GM10847 (cell line): ENCODE results near the gene MORN1.
A peak's percentile ranks its signal among the peaks of the same experiment; 100 is the strongest.

Experiments used
- POLR2A ChIP-seq: IDR thresholded peaks from 2 replicates; pipeline ENCODE4 v1.6.1; 2011; ENCODE audit not compliant: insufficient read length; ENCODE audit errors: extremely low read depth

Gene MORN1

GRCh38 chr1:2391041-2391930 lies at the start of gene MORN1, which contains the start of gene RER1:
Gene MORN1, minus strand, starts transcription at chr1:2391554. Its CDS starts 21 bp downstream, at chr1:2391533.
Gene RER1, plus strand, starts transcription at chr1:2391841. Its CDS starts 3,950 bp downstream, at chr1:2395791.
- peak; percentile 85 for TF ChIP-seq POLR2A

- TF ChIP-seq POLR2A: no peak
Measured at GRCh38 chr1:2439369-2439768, 48.0 kb upstream of the MORN1 start.

DNA sequence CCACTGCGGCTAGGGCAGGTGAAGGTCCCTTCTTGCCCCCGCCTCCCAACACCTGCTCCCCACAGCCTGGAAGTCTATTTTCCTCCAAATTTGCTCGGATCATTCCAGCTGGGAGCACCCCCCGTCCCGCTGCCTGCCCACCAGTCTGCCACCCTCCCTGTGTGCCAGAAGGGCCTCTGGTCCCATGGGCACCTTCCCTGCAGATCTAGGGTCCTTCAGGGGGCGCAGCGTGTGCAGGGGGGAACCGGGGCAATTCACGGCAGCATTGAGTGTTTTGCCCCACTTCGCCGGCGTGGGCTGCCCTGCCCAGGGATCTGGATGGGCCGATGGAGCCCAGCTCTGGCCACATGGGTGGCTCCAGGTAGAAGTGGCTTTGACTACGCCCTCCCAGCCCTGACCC lies 47.3 kb upstream of the MORN1 start:
- TF ChIP-seq POLR2A: no peak

DNA sequence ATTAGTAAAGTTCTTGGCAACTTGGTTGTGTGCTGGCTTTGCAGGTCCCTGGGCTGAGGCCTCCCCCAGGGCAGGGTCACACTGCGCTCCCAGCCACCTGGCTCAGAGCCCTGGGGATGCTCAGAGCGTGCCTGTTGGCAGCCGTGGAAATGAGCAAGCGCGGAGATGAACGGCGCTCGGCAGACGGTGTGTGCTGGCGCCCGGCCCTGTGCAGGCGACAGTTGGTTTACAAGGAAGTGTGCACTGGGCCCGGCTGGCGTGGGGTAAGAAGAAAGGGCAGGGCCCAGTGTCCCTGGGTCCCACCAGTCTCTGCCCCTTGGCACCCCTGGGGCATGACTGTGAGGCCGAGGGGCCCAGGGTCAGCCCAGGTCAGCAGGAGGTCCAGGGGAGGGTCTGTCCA lies 46.7 kb upstream of the MORN1 start:
- TF ChIP-seq POLR2A: no peak

GRCh38 chr1:2437617-2438016 lies 46.3 kb upstream of the MORN1 start:
- no peak for TF ChIP-seq POLR2A

DNA sequence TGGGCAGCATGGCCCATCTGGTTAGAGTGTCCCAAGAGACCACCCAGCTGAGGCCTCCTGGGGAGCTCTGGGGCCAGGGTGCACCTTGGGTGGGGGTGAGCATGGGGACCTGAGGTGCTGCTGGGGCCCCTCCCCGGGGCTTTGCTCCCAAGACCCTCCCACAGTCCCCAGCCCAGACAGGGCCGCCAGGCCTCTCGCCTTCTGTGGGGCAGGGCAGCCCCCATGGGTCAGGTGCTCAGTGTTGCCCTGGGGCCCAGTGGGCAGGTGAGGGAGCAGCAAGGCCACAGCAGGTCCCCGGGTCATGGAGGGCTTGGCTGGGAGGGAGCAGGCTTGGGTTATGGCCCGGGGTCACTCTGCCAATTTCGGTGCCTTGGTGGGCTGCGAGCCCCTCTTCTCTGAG lies 45.5 kb upstream of the MORN1 start:
- TF ChIP-seq POLR2A: no peak

- TF ChIP-seq POLR2A: no peak
Measured at GRCh38 chr1:2435746-2436355, 44.5 kb upstream of the MORN1 start.

GRCh38 chr1:2435091-2435490 lies 43.7 kb upstream of the MORN1 start:
- no peak for TF ChIP-seq POLR2A

- TF ChIP-seq POLR2A: no peak
Measured at GRCh38 chr1:2433936-2434655, 42.7 kb upstream of the MORN1 start.

- no peak for TF ChIP-seq POLR2A
Measured at GRCh38 chr1:2433196-2433595, 41.8 kb upstream of the MORN1 start.

DNA sequence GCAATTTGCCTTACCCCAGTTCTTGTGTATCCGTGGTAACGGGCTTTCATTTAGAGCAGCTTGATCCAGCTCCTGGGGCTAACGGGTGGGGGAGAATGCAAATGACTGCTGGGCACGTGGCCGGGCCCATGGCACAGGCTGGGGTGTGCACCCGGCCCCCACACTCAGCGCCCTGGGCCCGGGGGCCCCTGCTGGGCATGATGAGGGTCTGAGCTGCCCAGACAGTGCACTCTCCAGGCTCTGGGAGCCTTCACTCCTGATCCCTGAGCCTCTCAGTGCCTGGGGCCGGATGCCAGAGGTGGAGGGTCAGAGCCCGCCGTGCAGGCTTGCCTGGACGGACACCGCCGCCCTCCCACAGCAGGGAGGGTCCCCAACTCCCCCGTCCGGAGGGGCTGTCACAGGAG lies 41.1 kb upstream of the MORN1 start:
- no peak for TF ChIP-seq POLR2A

DNA sequence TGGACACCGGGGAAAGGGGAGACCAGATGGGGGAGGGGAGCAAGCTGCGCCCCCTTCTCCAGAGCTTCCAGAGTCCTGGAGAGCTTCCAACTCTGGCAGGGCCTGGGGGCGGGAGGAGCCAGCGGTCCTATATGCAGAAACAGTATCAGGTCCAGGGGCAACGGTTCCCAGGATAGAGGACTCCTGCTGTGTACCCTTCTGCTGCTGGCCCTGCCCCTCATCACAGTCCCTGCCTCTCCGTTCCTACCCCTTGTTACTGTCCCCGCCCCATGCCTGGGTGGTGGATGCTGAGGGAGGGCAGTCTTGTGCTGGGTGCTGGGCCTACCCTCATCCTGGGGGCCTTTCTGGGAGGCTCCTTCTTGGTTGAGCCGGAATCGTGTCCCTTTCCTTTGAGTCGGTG lies 40.2 kb upstream of the MORN1 start:
- TF ChIP-seq POLR2A: no peak

- no peak for TF ChIP-seq POLR2A
Measured at GRCh38 chr1:2431103-2431502, 39.7 kb upstream of the MORN1 start.

DNA sequence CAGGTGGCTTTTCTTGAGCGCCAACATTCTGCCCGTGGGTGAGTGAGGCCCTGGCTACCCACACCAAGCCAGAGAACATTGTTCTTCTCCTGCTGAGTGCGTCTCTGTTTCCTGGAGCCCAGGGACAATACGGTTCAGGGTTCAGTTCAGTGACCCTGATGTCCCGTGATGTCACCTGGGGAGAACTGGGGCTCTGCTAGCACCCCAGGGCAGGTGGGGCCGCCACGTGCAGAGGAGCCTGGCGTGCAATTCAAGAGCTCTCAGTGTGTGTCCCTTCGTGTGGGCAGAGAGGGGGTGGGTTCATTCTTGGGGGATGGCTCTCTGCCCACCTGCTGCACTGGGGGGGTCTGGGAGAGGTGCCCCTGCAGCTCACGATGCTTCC lies 39.2 kb upstream of the MORN1 start:
- TF ChIP-seq POLR2A: no peak

GRCh38 chr1:2429780-2430591 lies 38.6 kb upstream of the MORN1 start:
- TF ChIP-seq POLR2A: no peak
